ENCODE results near the gene IL1RAP. TPM values are rescaled to one million over a fixed set of nuclear protein-coding genes. Genes with fewer than 3 reads are reported as not detected.

The IL1RAP gene
- total RNA-seq, 1 donor from 2014 or later: 26.0 TPM

- TF ChIP-seq POLR2A (IDR thresholded peaks at IDR 0.05) (no peak), CTCF (IDR thresholded peaks at IDR 0.05) (no peak), POLR2AphosphoS5 (IDR thresholded peaks at IDR 0.05; ENCODE audit: insufficient read depth in 1 of 2, low read depth in 1 of 2) (no peak)
Observed at GRCh38 chr3:190658106-190658505, 144.2 kb downstream of the IL1RAP start.

GRCh38 chr3:190666821-190667220, 152.9 kb downstream of the IL1RAP start:
- no peak for DNase-seq (ENCODE audit: extremely low spot score in 2 of 2)
- Histone ChIP-seq H3K36me3 (no peaks in the 10 kb centered on the region), H3K9me3 (no peaks in the 10 kb centered on the region), H3K4me3 (no peak overlapping the region), H3K27ac (no peak overlapping the region), H3K4me1 (no peaks in the 10 kb centered on the region), H3K27me3 (no peaks in the 10 kb centered on the region)
- intact Hi-C loops (cut with DNase I): no loop called here
- TF ChIP-seq POLR2A (IDR thresholded peaks at IDR 0.05): no peak
- no peak for TF ChIP-seq CTCF (IDR thresholded peaks at IDR 0.05)
- no peak for TF ChIP-seq POLR2AphosphoS5 (IDR thresholded peaks at IDR 0.05; ENCODE audit: insufficient read depth in 1 of 2, low read depth in 1 of 2)

More at GRCh38 chr3:190658106-190658505, 144.2 kb downstream of the IL1RAP start:
- Histone ChIP-seq H3K4me3 (no peak overlapping the region), H3K4me1 (no peaks in the 10 kb centered on the region), H3K36me3 (no peaks in the 10 kb centered on the region), H3K27me3 (no peaks in the 10 kb centered on the region), H3K9me3 (no peaks in the 10 kb centered on the region), H3K27ac (no peak overlapping the region)
- intact Hi-C loops (cut with DNase I): no loop called here
- DNase-seq (ENCODE audit: extremely low spot score in 2 of 2): no peak

- Histone ChIP-seq H3K27ac (no peak overlapping the region), H3K36me3 (no peaks in the 10 kb centered on the region), H3K4me1 (no peaks in the 10 kb centered on the region), H3K27me3 (no peaks in the 10 kb centered on the region), H3K4me3 (no peak overlapping the region), H3K9me3 (no peaks in the 10 kb centered on the region)
- intact Hi-C loops (cut with DNase I): no loop called here
- no peak for DNase-seq (ENCODE audit: extremely low spot score in 2 of 2)
- TF ChIP-seq CTCF (IDR thresholded peaks at IDR 0.05): no peak
- no peak for TF ChIP-seq POLR2AphosphoS5 (IDR thresholded peaks at IDR 0.05; ENCODE audit: insufficient read depth in 1 of 2, low read depth in 1 of 2)
- TF ChIP-seq POLR2A (IDR thresholded peaks at IDR 0.05): no peak
Observed at GRCh38 chr3:190671658-190672057, 157.8 kb downstream of the IL1RAP start.

GRCh38 chr3:190673148-190673547, 159.3 kb downstream of the IL1RAP start:
- H3K27ac ChIP-seq: no peak overlapping the region
- intact Hi-C loops (cut with DNase I): no loop called here
- DNase-seq (ENCODE audit: extremely low spot score in 2 of 2): no peak
- no peaks in the 10 kb centered on the region for H3K27me3 ChIP-seq
- H3K4me1 ChIP-seq: no peaks in the 10 kb centered on the region
- no peak for TF ChIP-seq POLR2AphosphoS5 (IDR thresholded peaks at IDR 0.05; ENCODE audit: insufficient read depth in 1 of 2, low read depth in 1 of 2)
- TF ChIP-seq CTCF (IDR thresholded peaks at IDR 0.05): no peak
- no peak for TF ChIP-seq POLR2A (IDR thresholded peaks at IDR 0.05)
- H3K36me3 ChIP-seq: no peaks in the 10 kb centered on the region
- H3K9me3 ChIP-seq: no peaks in the 10 kb centered on the region
- no peak overlapping the region for H3K4me3 ChIP-seq

- no peak for TF ChIP-seq POLR2AphosphoS5 (IDR thresholded peaks at IDR 0.05; ENCODE audit: insufficient read depth in 1 of 2, low read depth in 1 of 2)
- no peak for TF ChIP-seq CTCF (IDR thresholded peaks at IDR 0.05)
- TF ChIP-seq POLR2A (IDR thresholded peaks at IDR 0.05): no peak
- no peak for DNase-seq (ENCODE audit: extremely low spot score in 2 of 2)
- Histone ChIP-seq H3K27ac (no peak overlapping the region), H3K4me1 (no peaks in the 10 kb centered on the region), H3K27me3 (no peaks in the 10 kb centered on the region), H3K9me3 (no peaks in the 10 kb centered on the region), H3K4me3 (no peak overlapping the region), H3K36me3 (no peaks in the 10 kb centered on the region)
- intact Hi-C loops (cut with DNase I): no loop called here
Observed at GRCh38 chr3:190676481-190676880, 162.6 kb downstream of the IL1RAP start.

Measured in vagina (tissue), 2 donors.